Stimulated activated CD4-positive, alpha-beta T cell treated with anti-CD3 and anti-CD28 coated beads, Interleukin-1b, Interleukin-23, amount 100 ng/mL, for 24 hours (primary cell): ENCODE results near the gene PRR23E.

Experiments used
- DNase-seq, 4 experiments: peaks; one replicate each; pipeline ENCODE4 v3.0.0-alpha.2; 2020; ENCODE audit warnings: low read depth in 4 of 4, low spot score in 1 of 4

Gene PRR23E

DNA sequence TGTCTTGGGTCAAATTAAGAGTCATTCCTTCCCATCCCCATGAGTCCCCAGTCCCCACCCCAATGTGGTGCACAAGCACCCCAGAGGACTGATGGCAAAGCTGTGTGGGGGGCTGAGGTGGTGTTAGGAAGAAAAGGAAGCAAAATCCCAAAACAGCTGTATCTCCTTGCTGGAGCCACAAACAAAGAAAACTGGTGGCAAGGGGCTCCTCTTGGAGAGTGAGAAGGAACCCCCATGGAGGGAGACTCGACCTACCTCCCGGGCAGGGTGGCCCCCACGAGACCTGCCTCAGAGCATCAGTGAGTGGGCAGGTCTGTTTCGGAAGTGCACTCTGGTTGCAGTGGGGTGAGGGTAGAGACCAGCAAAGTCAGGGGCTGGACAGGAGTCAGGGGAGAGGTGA, 29.2 kb downstream of the PRR23E start:
- no peak for DNase-seq

DNA sequence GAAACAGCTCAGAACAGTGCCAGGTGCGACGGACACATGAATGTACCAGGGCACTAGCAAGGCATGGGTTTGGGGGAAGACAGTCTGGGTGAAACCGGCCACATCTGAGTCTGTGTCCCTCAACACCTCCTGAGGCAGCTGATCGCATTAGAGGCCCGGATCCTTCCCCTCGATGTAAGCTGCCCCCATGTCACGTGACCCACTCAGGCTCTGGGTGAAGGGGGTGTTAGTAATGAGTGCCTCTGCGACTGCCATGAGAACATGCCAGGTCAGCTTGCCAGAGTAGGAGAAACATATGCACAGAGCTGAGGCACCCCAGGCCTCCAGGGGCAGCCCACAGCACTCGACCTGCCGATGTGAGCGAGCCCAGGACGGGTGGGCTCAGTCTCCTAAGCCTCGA, 29.7 kb downstream of the PRR23E start:
- DNase-seq = no peak

GRCh38 chr3:127224118-127224517, 31.2 kb downstream of the PRR23E start:
- no peak for DNase-seq

GRCh38 chr3:127226457-127226856, 33.5 kb downstream of the PRR23E start:
- no peak for DNase-seq

GRCh38 chr3:127226946-127227842, 34.3 kb downstream of the PRR23E start:
- no peak for DNase-seq

DNA sequence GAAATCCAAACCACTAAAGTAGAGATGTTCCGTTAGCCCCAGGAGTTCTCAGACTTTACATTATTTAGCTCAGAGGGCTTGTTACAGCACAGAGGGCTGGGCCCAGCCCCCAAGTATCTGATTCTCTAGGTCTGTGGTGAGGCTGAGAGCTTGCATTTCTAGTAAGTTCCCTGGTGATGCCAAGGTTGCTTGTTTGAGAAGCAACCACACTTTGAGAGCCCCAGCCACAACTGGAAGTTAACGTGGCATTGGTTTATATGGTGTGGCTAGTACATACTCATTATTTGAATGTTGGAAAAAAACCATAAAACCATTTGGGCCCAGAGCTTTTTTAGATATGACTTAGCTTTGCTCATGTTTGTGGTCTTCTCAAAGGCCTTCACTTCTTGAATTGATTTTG, 35.9 kb downstream of the PRR23E start:
- DNase-seq = no peak

DNA sequence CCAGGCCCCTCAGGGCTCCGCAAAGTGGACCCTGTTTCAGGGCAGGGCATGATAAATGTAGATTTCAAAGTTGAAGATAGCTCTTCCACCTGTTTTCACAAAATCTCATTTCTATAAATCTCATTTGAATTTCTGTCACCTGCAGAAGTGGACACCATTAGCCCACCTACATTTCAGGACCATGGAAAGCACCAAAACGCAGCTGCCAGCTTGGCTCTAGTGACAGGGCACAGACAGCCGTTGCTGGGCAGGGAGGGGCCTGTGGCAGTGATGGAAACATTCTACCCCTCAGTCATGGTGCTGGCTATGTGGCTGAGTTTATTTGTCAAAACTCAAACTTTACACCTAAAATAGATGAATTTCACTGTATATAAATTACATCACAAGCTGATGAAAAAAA, 40.4 kb downstream of the PRR23E start:
- no peak for DNase-seq

DNA sequence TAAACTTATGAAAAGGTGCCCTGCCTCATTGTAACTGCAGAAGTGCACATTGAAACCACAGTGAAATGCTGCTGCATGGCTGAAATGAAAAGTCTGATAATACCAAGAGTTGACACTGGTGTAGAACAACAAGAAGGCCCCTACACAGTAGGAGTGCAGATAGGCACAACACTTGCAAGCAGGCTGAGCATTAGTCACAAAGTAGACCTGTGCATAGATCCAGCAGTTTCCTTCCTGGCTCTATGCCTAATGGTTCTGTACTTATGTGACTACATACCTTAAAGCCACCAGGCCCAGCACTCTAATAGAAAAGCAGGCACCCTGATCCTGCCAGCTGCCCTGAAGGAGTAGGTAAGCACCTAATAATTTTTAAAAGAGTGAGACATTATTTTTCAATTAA, 41.8 kb downstream of the PRR23E start:
- no peak for DNase-seq

GRCh38 chr3:127235706-127236105, 42.8 kb downstream of the PRR23E start:
- no peak for DNase-seq

DNA sequence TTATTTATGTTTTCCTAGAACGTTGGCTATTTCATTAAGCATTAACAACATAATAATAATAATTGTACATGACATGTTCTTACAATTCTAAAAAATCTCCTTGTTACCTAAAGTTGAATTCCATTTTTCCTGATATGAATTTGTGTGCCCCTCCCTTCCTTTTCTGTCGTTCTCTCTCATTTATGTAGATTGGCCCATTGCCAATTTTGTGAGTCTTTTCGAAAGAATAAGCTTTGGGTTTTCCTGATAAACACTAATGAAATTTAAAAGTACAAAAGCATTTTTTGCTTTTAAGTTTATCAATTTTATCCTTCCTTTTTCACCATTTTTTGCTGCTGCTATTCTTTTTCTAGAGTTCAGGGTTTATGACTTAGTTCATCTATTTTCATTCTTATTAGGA, 44.9 kb downstream of the PRR23E start:
- DNase-seq = no peak

DNA sequence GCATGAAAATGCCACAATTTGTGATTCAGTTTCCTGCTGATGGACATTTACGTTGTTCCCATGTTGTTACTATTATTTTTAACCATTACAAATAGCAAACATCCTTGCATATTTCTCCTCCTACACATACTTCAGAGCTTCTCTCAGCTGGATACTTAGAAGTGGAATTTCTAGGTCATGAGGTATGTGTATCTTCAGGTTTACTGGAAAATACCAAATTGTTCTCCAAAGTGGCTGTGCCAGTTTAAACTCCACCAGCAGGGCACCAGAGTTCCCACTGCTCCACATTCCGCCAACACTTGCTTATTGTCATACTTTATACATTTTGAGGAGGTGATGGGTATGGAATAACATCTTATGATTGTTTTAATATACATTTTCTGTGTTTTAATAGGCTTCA, 45.7 kb downstream of the PRR23E start:
- no peak for DNase-seq

- no peak for DNase-seq
Observed at GRCh38 chr3:127247292-127247691, 54.4 kb downstream of the PRR23E start.
